H1 (cell line): ENCODE data around the gene CIB2. TPM values are rescaled to one million over a fixed set of nuclear protein-coding genes. Genes with fewer than 3 reads are reported as not detected.

ENCODE experiments used
- CTCF ChIA-PET: fragments of 300-600 bp; sonication (Branson Sonifier 250); formaldehyde crosslinking; loops from one replicate; lab custom pipeline; 2021; ENCODE audit not compliant: partially characterized antibody; lab: Charles Lee
- POLR2A ChIA-PET: fragments of 300-600 bp; sonication (Branson Sonifier 250); formaldehyde crosslinking; loops from one replicate; lab custom pipeline; 2021; ENCODE audit warnings: inconsistent platforms; ENCODE audit not compliant: partially characterized antibody; lab: Charles Lee
- DNase-seq, 2 experiments: peaks; one replicate each; pipeline versions ENCODE4 v3.0.0 to v3.0.0-alpha.2; 2010 to 2022; ENCODE audit warnings: low spot score in 2 of 2, low read depth in 1 of 2, mixed read lengths in 1 of 2
- FAIRE-seq: peaks from 2 replicates; lab custom pipeline; 2011; peaks lifted over from hg19 to GRCh38; lab: Jason Lieb, UNC
- H2AFZ ChIP-seq: 2 replicates; pipeline ENCODE4 v1.8.1; 2012; ENCODE audit warnings: low read length, inconsistent platforms
- H2AK5ac ChIP-seq: 2 replicates; pipeline ENCODE4 v1.6.1; 2013; ENCODE audit warnings: low read depth, low read length
- H2BK120ac ChIP-seq: replicated peaks from 2 replicates; pipeline ENCODE3; 2013; ENCODE audit warnings: low read depth, low read length, inconsistent platforms
- H2BK12ac ChIP-seq: 2 replicates; pipeline ENCODE4 v1.6.1; 2013; ENCODE audit warnings: low read depth, low read length
- H2BK15ac ChIP-seq: 2 replicates; pipeline ENCODE4 v1.6.1; 2013; ENCODE audit warnings: low read length
- H2BK20ac ChIP-seq: 2 replicates; pipeline ENCODE4 v1.6.1; 2013; ENCODE audit warnings: low read length
- H2BK5ac ChIP-seq: 2 replicates; pipeline ENCODE4 v1.6.1; 2013; ENCODE audit warnings: low read depth, low read length
- H3K14ac ChIP-seq: 2 replicates; pipeline ENCODE4 v1.6.1; 2013; ENCODE audit warnings: inconsistent platforms; ENCODE audit not compliant: insufficient read length
- H3K18ac ChIP-seq: 2 replicates; pipeline ENCODE4 v1.6.1; 2013; ENCODE audit warnings: low read length; ENCODE audit errors: extremely low read depth
- H3K23ac ChIP-seq: 2 replicates; pipeline ENCODE4 v1.6.1; 2013; ENCODE audit warnings: inconsistent platforms; ENCODE audit not compliant: insufficient read length
- H3K23me2 ChIP-seq: 2 replicates; pipeline ENCODE4 v1.6.1; 2013; ENCODE audit warnings: low read depth, low read length
- H3K27ac ChIP-seq: 2 replicates; pipeline ENCODE4 v1.6.1; 2011; ENCODE audit warnings: low read depth, low read length, inconsistent platforms
- H3K27me3 ChIP-seq, 4 experiments: replicated peaks in 1 of 4; 1 replicate in 1 of 4; 2 replicates in 3 of 4; pipeline versions ENCODE4 v1.6.1 to v1.8.1; 2011 to 2013; ENCODE audit warnings: low read length in 3 of 4, mild to moderate bottlenecking in 3 of 4, inconsistent platforms in 2 of 4, mixed read lengths in 2 of 4, moderate library complexity in 1 of 4; ENCODE audit not compliant: control insufficient read depth in 3 of 4, insufficient read depth in 3 of 4; ENCODE audit errors: extremely low read depth in 1 of 4
- H3K36me3 ChIP-seq, 4 experiments: 2 replicates each; pipeline versions ENCODE4 v1.6.1 to v1.8.1; 2011 to 2013; ENCODE audit warnings: mild to moderate bottlenecking in 4 of 4, low read length in 3 of 4, moderate library complexity in 2 of 4, control low read depth in 1 of 4, inconsistent platforms in 1 of 4; ENCODE audit not compliant: insufficient read depth in 4 of 4, control insufficient read depth in 2 of 4
- H3K4ac ChIP-seq: replicated peaks from 2 replicates; pipeline ENCODE3; 2013; ENCODE audit warnings: low read length, low read depth, mixed read lengths, inconsistent platforms; ENCODE audit not compliant: insufficient read length
- H3K4me1 ChIP-seq, 4 experiments: replicated peaks in 1 of 4; 1 replicate in 1 of 4; 2 replicates in 3 of 4; pipeline versions ENCODE4 v1.6.1 to v1.8.1; 2011 to 2013; ENCODE audit warnings: low read length in 3 of 4, inconsistent platforms in 2 of 4, mixed read lengths in 1 of 4; ENCODE audit not compliant: insufficient read depth in 4 of 4, control insufficient read depth in 3 of 4
- H3K4me2 ChIP-seq, 2 experiments: 2 replicates each; pipeline versions ENCODE4 v1.6.1 to v1.8.1; 2011 to 2013; ENCODE audit warnings: low read depth in 2 of 2, low read length in 2 of 2, control low read depth in 1 of 2, inconsistent platforms in 1 of 2, mild to moderate bottlenecking in 1 of 2; ENCODE audit not compliant: insufficient read depth in 1 of 2
- H3K4me3 ChIP-seq, 4 experiments: fragments of 200-600, 300-600 bp in 1 of 4; sonication (generic), shearing (Covaris generic), sonication (Bioruptor Twin) in 1 of 4; 2 replicates each; pipeline versions ENCODE4 v1.5.1 to v1.8.1; 2011 to 2016; ENCODE audit warnings: low read length in 4 of 4, low read depth in 3 of 4, control low read depth in 2 of 4, inconsistent platforms in 2 of 4, mild to moderate bottlenecking in 2 of 4, mixed read lengths in 1 of 4, moderate library complexity in 1 of 4; ENCODE audit not compliant: insufficient read depth in 2 of 4; ENCODE audit errors: extremely low read depth in 1 of 4
- H3K56ac ChIP-seq: replicated peaks from 2 replicates; pipeline ENCODE3; 2013; ENCODE audit warnings: low read depth, mild to moderate bottlenecking, mixed read lengths, low read length, inconsistent platforms; ENCODE audit not compliant: insufficient read length
- H3K79me1 ChIP-seq: 2 replicates; pipeline ENCODE4 v1.6.1; 2013; ENCODE audit warnings: low read depth, low read length, control low read depth
- H3K79me2 ChIP-seq, 2 experiments: 2 replicates each; pipeline versions ENCODE4 v1.6.1 to v1.8.1; 2012 to 2013; ENCODE audit warnings: low read length in 2 of 2, mild to moderate bottlenecking in 2 of 2, inconsistent platforms in 1 of 2; ENCODE audit not compliant: insufficient read depth in 2 of 2, control insufficient read depth in 1 of 2
- H3K9ac ChIP-seq, 4 experiments: replicated peaks in 1 of 4; 1 replicate in 1 of 4; 2 replicates in 3 of 4; pipeline versions ENCODE4 v1.6.1 to v1.8.1; 2011 to 2013; ENCODE audit warnings: low read depth in 3 of 4, low read length in 3 of 4, control low read depth in 2 of 4, mild to moderate bottlenecking in 2 of 4, moderate library complexity in 2 of 4, inconsistent platforms in 1 of 4; ENCODE audit errors: extremely low read depth in 1 of 4
- H3K9me3 ChIP-seq, 2 experiments: 2 replicates each; pipeline versions ENCODE4 v1.6.1 to v1.8.1; 2012 to 2013; ENCODE audit warnings: mild to moderate bottlenecking in 2 of 2, moderate library complexity in 2 of 2, control low read depth in 1 of 2, inconsistent platforms in 1 of 2, low read depth in 1 of 2, low read length in 1 of 2, mixed read lengths in 1 of 2; ENCODE audit not compliant: insufficient read depth in 2 of 2
- H4K20me1 ChIP-seq, 2 experiments: replicated peaks in 1 of 2; 2 replicates each; pipeline versions ENCODE3 to v1.8.1; 2011 to 2013; ENCODE audit warnings: inconsistent platforms in 2 of 2, low read length in 2 of 2, mild to moderate bottlenecking in 1 of 2; ENCODE audit not compliant: insufficient read depth in 2 of 2, control insufficient read depth in 1 of 2
- H4K5ac ChIP-seq: 2 replicates; pipeline ENCODE4 v1.6.1; 2013; ENCODE audit warnings: low read length, low read depth, mixed read lengths, inconsistent platforms; ENCODE audit not compliant: insufficient read length
- H4K8ac ChIP-seq: 2 replicates; pipeline ENCODE4 v1.8.0; 2013; ENCODE audit warnings: mild to moderate bottlenecking, moderate library complexity, low read length, inconsistent platforms; ENCODE audit not compliant: insufficient read depth; ENCODE audit errors: extremely low read depth
- H4K91ac ChIP-seq: replicated peaks from 2 replicates; pipeline ENCODE3; 2013; ENCODE audit warnings: low read length, mixed read lengths, inconsistent platforms; ENCODE audit not compliant: insufficient read length
- ATF2 ChIP-seq: IDR thresholded peaks from 2 replicates; pipeline ENCODE4 v1.6.1; 2012; ENCODE audit warnings: low read length, inconsistent platforms
- CREB1 ChIP-seq: IDR thresholded peaks from 2 replicates; pipeline ENCODE4 v1.6.1; 2012; ENCODE audit warnings: inconsistent platforms
- EP300 ChIP-seq, 2 experiments: IDR thresholded peaks; 1 replicate in 1 of 2; 2 replicates in 1 of 2; pipeline ENCODE4 v1.6.1; 2011 to 2012; ENCODE audit warnings: low read depth in 2 of 2, low read length in 2 of 2, mild to moderate bottlenecking in 2 of 2, borderline replicate concordance in 1 of 2, inconsistent platforms in 1 of 2, moderate library complexity in 1 of 2
- GTF2F1 ChIP-seq: IDR thresholded peaks from 2 replicates; pipeline ENCODE4 v1.6.1; 2012; ENCODE audit warnings: low read depth, low read length, improper control_type of control experiment, borderline replicate concordance
- JUN ChIP-seq: IDR thresholded peaks from 2 replicates; pipeline ENCODE4 v1.6.1; 2011; ENCODE audit warnings: low read depth, mild to moderate bottlenecking, improper control_type of control experiment, low read length
- RNF2 ChIP-seq: fragments of 200-900, 300-1000 bp; sonication (generic); IDR thresholded peaks from 2 replicates; pipeline ENCODE4 v1.7.1; 2016; ENCODE audit warnings: borderline replicate concordance, low read depth, mild to moderate bottlenecking, antibody characterized with exemption, low read length; ENCODE audit not compliant: poor library complexity, severe bottlenecking; ENCODE audit errors: missing control alignments
- SP2 ChIP-seq: IDR thresholded peaks from 2 replicates; pipeline ENCODE4 v1.6.1; 2012; ENCODE audit warnings: mild to moderate bottlenecking, low read length, inconsistent platforms
- YY1 ChIP-seq: IDR thresholded peaks from 2 replicates; pipeline ENCODE4 v1.6.1; 2011; ENCODE audit warnings: low read depth, mild to moderate bottlenecking, low read length
- WGBS, 2 experiments: shearing (Covaris generic) in 1 of 2; methylation state at CpG; one replicate each; pipeline versions ENCODE4 v1.1.6 to v1.1.7; 2013 to 2015; ENCODE audit warnings: low lambda C conversion rate in 2 of 2, mixed read lengths in 2 of 2, inconsistent platforms in 1 of 2, low coverage in 1 of 2, missing lambda C conversion rate in 1 of 2; ENCODE audit not compliant: insufficient replicate concordance in 2 of 2, insufficient coverage in 1 of 2, insufficient read length in 1 of 2; ENCODE audit errors: extremely low coverage in 1 of 2, missing lambda C conversion rate in 1 of 2; 5-methylcytosine and 5-hydroxymethylcytosine counted together
- polyA plus RNA-seq, 7 experiments: library from polyadenylated mRNA; depleted of rRNA in 3 of 7; stranded (reverse) in 5 of 7; unstranded in 2 of 7; fragments of >200 nt in 5 of 7; fragments of 200-250 nt in 2 of 7; gene quantifications; 1 replicate in 5 of 7; 2 replicates in 1 of 7; 4 replicates in 1 of 7; pipeline versions ENCODE4 v1.2.1 to v1.2.3, GENCODE V29; 2011 to 2013; ENCODE audit warnings: missing spikeins in 2 of 7, mixed read lengths in 2 of 7
- total RNA-seq: library from RNA; stranded (reverse); fragmentation: NEBNext Ultra II Directional; extraction: Animal tissue kit (Norgen Biotek cat#: 25700); gene quantifications from 2 replicates; pipeline ENCODE4 v1.2.1, GENCODE V29; 2021
- TF ChIP-seq, protein P1 (sequence below): IDR thresholded peaks from 2 replicates; pipeline ENCODE4 v1.6.1; 2011; ENCODE audit warnings: low read depth, mild to moderate bottlenecking, low read length; ENCODE audit not compliant: insufficient read depth

CIB2 gene
- total and polyA plus RNA-seq, 2 of the 8 experiments (the other 6 are each of a cell fraction or from before 2014, with no cell fraction given): 41.5 to 45.8 TPM

GRCh38 chr15:78079298-78080087 is 51.8 kb downstream of the CIB2 start:
- WGBS, 2 experiments: 89% methylated on average over 11 of the region's 11 CpGs; no CpG with 5 or more reads in 1 of the 2 experiments
- CTCF ChIA-PET: interaction anchor here (0.9 to 2.5 kb wide), 3 partner anchors 11 to 113 kb away, joined by 3 to 9 read pairs (median 4); no protein-coding TSS in a partner anchor
- TF ChIP-seq YY1 (no peak), CREB1 (no peak), RNF2 (no peak), GTF2F1 (no peak), SP2 (no peak), ATF2 (no peak), JUN (no peak), EP300 (IDR thresholded peaks at IDR 0.05; ENCODE audit: borderline replicate concordance in 1 of 2, low read depth in 2 of 2, low read length in 2 of 2) (no peak)
- TF ChIP-seq, protein P1, sequence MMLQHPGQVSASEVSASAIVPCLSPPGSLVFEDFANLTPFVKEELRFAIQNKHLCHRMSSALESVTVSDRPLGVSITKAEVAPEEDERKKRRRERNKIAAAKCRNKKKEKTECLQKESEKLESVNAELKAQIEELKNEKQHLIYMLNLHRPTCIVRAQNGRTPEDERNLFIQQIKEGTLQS: no peak

More at GRCh38 chr15:78079298-78080087, 51.8 kb downstream of the CIB2 start:
- no peak overlapping the region for H2BK15ac ChIP-seq
- H2BK120ac ChIP-seq: no peak overlapping the region
- H3K23ac ChIP-seq: no peak overlapping the region
- no peak overlapping the region for H2BK20ac ChIP-seq
- no peaks in the 10 kb centered on the region for H4K20me1 ChIP-seq
- no peaks in the 10 kb centered on the region for H3K36me3 ChIP-seq
- H3K56ac ChIP-seq: no peak overlapping the region
- POLR2A ChIA-PET: interaction anchor here (1.1 to 1.6 kb wide), 2 partner anchors 9 to 14 kb away, joined by 3 read pairs; no protein-coding TSS in a partner anchor
- no peaks in the 10 kb centered on the region for H3K27me3 ChIP-seq
- no peak overlapping the region for H3K14ac ChIP-seq
- no peaks in the 10 kb centered on the region for H3K9me3 ChIP-seq
- H3K4ac ChIP-seq: no peak overlapping the region
- H3K9ac ChIP-seq: no peak overlapping the region
- peaks cover 9% of the 10 kb centered on the region for H3K23me2 ChIP-seq
- no peak for FAIRE-seq
- no peak overlapping the region for H4K5ac ChIP-seq
- DNase-seq: no peak
- H4K91ac ChIP-seq: no peak overlapping the region
- no peak overlapping the region for H4K8ac ChIP-seq
- no peak overlapping the region for H3K27ac ChIP-seq
- no peak overlapping the region for H2AFZ ChIP-seq
- H3K4me1 ChIP-seq: peaks cover 0 to 8% (median 3%) of the 10 kb centered on the region in 4 experiments; a peak in 4 of 7 replicates
- no peak overlapping the region for H3K18ac ChIP-seq
- H2BK5ac ChIP-seq: no peak overlapping the region
- H3K79me2 ChIP-seq: peaks cover 0 to 5% of the 10 kb centered on the region in 2 experiments; a peak in 2 of 4 replicates
- H3K79me1 ChIP-seq: no peaks in the 10 kb centered on the region
- no peak overlapping the region for H2AK5ac ChIP-seq
- no peak overlapping the region for H3K4me2 ChIP-seq
- no peak overlapping the region for H2BK12ac ChIP-seq
- H3K4me3 ChIP-seq: no peak overlapping the region
